Middle frontal gyrus (tissue), 1 donor: ENCODE data around the gene PLSCR5.

Source experiments
- DNase-seq: peaks from one replicate; pipeline ENCODE4 v3.0.0-alpha.2; 2015; ENCODE audit warnings: low spot score; ENCODE audit errors: extremely low spot score

Gene PLSCR5

DNA sequence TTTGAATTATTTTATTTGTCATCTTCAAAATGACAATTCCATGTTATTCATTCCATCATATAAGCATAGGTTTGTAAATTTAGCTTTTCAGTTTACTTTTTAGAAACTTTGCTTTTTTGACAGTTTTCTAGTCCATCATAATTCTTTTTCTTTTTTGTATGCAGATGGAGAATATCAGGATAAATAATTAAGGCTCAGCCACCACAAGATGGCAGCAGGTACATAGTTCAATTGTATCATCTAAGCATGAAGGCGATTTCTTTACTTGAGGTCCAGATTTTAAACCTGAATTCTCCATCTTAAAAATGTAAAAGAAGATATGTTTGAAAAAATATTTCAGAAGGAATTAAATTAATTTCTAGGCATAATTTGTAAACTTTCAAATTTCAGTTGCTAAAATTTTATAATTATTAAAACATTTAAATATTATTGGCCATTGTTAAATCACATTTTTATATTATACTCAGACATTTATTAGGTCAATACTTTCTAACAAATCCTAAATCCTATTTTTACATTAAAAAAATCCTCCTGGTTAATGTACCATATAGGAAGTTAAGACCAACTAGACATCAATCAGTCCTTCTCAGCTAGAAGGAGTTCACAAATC is 15.1 kb downstream of the PLSCR5 start:
- DNase-seq: peak; percentile 25

DNA sequence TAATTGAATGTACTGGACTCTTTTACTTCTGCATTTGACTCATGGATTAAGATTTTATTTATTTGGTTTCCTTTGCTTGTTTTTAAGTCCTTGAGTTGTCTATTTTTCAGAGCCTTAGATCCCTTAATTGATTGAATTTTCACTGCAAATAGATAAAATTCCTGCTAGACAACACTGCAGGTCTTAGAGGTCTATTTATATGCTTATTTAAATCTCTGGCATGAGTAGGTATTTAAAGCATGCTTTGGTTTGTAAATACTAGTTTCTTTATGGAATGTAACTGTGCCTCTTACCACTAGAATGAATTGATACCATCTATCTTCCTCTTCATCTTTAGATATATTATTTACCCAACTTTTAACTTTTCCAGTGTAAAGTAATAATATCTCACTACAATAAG is 20.0 kb downstream of the PLSCR5 start:
- no peak for DNase-seq

DNA sequence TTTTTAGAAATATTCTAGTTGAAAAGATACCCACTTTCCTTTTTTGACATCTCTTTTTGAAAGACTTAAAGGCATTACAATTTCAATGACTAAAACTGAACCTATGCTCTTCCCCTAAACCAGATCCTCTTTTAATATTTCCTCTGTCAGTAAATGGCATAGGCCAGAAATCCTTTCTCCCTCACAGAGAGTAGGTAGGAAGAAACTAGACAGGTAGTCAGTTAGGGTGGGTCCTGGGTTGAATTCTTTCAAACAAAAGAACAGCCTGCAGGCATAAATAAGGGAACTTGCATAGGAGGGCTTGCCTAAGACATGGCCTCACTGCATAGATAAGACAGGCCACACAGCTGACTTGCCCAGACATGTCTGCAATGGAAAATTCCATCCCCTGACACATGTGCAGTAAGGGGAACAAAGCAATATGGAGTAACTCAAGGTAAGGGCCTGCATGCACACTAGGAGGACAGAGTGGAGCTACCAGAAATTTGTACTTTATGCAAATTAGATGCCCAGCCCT is 23.1 kb downstream of the PLSCR5 start:
- DNase-seq: no peak

DNA sequence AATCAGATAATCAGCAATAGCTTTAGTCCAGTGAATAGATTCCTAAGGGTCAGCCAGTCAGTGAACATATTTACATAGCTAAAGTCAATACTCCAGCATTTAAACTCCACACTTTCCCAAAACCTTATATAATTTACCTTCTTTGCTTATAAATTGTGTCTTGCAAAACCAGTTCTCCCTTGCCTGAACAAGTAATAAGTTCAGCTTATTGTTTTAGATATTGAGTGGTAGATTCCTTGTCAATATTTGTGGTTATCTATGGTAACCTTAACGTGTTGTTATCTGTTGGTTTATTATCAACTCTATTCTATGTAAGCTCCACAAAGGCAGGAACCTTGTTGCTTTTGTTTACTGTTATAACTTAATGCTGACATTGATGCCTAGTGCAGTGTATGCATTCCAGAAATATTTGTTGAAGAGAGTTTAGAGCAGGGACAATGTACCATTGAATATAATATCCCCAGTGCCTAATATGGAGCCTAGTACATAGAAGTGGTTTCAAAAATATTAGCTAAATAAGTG is 24.0 kb downstream of the PLSCR5 start:
- no peak for DNase-seq

DNA sequence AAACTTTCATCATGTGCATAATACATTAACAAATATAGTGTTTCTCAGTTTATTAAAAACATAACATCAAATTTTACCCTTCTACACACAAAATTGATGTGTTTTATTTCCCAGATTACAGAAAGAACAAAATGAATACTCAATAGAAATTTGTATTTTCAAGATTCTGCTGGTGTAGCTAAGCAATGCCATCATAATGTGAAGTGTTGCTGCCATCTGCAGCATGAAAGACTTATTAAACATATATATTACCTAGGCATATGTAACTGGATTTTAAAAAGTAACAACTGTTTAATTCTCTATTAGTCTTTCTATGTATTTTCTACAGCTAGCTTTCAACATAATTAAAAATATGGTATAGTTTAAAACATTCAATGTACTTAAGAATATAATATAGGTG is 27.5 kb downstream of the PLSCR5 start:
- DNase-seq: peak; percentile 36

DNA sequence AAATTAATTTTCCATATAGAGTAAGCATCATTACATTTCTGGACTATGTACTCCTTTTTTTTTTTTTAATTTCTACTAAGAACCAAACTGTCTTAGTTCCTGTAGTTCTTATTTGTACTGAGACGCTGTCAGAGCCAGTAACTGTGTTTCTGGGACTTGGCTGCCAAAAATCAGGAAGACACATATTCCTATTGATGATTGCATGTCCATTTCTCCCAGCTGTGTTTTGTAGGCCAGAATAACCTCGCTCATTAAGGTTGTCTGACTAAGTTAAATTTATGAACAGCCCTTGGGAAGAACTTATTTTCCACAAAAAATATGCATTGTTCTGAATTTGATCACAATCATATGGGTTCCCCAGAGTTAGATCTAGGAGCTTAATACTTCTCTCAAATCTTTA is 29.5 kb downstream of the PLSCR5 start:
- DNase-seq: no peak

DNA sequence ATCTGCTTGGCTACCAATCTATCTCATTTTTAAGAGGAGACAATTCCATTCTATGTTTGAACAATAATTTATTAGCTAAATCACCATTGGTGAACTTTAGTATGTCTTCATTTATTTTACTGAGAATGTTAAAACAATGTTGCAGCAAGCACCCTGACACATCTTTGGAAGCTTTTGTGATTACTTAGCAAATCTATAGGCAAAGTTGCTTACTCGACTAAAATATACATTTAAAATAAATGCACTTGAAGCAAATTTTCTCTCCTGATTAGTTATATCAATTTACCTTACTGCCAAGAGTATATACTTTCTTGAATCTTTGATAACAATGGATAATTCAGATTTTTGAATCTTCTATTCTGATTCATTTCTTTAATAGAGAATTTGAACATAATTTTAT is 31.0 kb downstream of the PLSCR5 start:
- no peak for DNase-seq

DNA sequence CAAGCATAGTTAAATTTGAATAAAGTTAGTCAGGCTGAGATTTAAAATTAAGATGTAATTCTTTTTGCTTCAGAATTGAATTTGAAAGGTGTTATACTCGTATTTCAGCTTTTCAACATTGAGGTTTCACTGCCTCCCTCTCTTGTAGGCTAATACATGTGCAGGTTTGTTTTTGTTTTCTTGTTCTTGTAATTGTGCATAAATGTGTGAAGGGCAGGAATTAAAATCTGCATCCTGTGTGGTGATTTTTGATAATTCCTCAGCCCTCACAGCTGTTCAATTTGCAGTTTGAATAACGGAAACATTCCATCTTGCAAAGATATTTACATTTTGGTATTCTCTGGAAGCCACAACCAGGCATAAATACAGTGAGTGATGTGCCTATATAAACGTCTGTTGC is 35.8 kb downstream of the PLSCR5 start:
- no peak for DNase-seq

DNA sequence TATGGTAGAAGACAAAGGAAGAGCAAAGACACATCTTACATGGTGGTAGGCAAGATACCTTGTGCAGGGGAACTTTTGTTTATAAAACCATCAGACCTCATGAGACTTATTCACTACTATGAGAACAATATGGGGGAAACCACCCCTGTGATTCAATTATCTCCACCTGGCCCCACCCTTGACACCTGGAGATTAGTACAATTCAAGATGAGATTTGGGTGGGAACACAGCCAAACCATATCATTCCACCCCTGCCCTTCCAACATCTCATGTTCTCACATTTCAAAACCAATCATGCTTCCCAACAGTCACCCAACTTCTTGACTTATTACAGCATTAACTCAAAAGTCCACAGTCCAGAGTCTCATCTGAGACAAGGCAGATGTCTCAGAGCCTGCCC is 39.0 kb downstream of the PLSCR5 start:
- no peak for DNase-seq

DNA sequence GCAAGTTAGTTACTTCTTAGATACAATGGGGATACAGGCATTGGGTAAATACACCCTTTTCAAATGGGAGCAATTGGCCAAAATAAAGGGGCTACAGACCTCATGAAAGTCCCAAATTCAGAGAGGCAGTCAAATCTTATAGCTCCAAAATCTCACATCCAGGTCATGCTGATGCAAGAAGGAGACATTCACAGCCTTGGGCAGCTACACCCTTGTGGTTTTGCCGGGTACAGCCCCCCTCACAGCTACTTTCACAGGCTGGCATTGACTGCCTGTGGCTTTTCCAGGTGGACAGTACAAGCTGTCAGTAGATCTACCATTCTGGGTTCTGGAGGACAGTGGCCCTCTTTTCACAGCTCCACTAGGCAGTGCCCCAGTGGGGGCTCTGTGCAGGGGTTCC is 43.3 kb downstream of the PLSCR5 start:
- no peak for DNase-seq

DNA sequence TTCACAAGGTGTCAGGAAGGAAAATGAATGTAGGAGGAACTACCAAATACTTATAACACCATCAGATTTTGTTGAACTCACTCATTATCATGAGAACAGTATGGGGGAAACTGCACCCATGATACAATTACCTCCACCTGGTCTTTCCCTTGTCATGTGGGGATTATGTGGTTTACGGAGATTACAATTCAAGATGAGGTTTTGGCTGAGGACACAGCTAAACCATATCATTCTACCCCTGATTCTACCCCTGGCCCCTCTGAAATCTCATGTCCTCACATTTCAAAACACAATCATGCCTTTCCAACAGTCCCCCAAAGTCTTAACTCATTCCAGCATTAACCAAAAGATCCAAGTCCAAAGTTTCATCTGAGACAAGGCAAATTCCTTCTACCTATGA is 43.7 kb downstream of the PLSCR5 start:
- no peak for DNase-seq

DNA sequence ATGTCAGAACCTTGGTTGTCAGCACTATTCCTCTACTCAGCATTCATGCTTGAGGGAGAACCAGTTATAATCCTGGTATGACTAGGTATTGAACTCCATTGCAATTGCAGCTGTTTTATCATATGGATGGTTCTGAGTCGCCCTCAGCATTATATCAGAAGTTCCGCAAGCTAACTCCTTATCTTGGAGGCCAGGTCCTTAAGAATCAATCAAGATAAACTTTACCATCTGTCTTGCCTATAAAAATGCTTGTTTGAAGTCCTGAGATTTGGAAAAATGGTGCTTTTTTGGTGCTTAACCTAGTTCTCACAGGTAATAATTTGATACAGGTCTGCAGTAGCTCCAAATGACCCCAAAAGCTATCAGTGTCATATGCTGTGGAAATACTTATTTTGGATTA is 44.5 kb downstream of the PLSCR5 start:
- DNase-seq: no peak

DNA sequence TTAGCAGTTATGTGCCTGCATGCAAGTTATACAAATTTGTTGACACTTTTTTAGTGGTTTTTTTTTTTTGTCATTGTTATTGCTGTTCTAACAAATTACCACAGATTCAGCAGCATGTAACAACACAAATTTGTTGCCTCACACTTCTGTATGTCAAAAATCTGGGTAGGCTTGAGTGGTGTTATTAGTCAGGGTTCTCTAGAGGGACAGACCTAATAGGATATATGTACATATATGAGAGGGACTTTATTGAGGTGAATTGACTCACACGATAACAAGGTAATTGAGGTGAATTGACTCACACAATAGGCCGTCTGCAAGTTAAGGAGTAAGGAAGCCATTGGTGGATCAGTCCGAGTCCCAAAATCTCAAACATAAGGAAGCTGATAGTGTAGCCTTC is 45.8 kb downstream of the PLSCR5 start:
- DNase-seq: no peak

DNA sequence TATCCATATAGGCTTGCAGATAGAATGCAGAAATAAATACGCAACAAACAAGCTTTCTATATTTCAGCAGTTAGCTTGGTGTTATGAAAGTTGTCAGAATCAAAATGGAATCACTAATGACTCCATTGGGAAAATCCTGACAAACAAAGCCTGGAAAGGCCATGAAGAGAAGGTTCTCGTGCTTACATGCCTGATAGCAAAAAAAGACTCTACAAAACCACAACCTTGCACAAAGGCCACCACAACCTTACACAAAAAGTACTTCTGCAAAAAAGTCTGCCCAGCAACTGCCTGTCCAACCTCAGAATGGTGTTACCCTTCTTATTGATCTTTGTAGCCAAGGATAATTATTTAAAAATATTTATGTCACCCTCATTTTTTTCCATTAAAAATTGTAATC is 46.4 kb downstream of the PLSCR5 start:
- no peak for DNase-seq

DNA sequence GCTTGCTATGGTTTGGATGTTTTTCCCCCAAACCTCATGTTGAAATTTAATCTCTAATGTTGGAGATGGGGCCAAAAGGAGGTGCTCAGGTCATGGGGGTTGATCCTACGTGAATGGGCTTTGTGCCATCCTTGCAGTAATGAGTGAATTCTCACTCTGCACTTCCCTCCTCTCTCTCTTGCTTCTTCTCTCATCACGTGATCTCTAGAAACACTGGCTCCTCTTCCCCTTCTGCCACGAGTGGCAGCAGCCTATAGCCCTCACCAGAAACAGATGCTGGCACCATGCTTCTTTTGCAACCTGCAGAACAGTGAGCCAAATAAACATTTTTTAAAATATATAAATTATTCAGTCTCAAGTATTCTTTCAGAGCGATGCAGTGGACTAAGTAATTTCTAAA is 47.4 kb downstream of the PLSCR5 start:
- DNase-seq: no peak

DNA sequence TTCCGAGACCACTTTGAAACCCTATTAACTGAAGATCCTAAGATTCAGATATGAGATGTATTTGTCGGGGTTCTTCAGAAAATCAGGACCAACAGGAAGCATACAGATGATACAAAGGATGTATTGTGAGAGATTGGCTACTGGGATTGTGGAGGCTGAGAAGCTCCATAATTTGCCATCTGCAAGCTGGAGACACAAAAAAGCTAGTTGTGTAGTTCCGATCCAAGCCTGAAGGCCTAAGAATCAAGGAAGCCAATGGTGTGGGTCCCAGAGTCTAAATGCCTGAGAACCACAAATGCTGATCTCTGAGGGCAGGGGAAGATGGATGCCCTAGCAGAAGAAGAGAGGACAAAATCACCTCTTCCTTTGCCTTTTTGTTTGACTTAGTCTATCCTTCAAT is 49.8 kb downstream of the PLSCR5 start:
- no peak for DNase-seq

DNA sequence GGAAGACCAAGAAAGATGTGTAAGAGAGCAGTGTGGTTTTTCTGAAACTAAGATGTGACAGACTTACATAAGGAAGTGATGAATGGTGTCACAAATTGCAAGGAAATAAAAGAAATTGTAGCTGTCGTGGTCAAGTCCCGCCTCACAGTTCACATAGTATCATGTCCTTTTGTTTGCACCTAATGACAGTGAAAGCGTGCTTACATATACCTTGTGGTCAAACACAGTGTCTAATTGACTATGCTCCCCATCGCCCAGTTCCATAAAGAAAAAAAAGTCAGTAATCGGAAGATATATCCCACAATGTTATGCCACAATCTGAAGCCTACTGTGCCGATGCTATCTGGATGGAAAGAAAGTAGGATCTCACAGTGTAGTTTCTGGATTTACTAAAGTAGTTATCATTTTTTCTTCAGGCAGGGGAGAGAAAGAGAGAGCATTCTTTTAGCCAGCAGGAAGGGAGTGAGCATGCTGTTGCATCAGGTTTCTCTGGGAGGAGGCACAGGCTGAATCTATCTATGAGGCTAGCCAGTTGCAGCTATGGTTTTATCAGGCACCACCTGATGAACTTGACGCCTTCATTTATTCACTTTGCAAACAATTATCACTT is 50.9 kb downstream of the PLSCR5 start:
- no peak for DNase-seq

DNA sequence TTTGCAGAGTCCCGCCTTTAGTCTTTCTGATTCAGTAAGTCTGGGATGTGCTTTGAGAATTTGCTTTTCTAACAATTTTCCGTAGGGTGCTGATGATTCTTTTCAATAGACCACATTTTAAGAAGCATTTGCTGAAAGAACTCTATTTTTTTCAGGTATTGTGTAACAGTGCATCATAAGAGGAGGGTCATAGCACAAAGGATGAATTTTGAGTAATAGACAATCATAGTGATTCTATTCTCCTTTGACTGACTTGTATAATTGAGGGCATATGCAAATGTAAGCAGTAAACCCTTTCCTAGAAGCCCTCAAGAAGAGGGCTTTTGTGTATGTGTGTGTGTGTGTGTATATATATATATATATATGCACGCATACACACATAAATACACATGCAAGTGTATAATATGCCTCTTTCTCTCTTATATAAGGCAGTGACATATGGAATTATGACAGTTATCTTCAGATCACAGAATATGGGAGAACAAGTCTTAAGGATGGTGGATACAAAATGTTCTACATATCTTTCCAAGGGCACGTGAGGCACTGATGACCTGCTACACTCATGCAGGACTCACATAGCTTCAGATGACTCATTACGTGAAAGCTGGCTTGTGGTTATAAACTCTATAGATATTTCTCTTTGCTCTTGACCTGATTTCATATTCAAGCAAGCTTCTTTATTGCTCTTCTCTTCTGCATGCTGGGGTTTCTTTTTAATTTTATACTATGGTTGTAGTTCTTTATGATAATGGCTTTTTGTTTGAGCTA is 54.2 kb downstream of the PLSCR5 start:
- DNase-seq: no peak

DNA sequence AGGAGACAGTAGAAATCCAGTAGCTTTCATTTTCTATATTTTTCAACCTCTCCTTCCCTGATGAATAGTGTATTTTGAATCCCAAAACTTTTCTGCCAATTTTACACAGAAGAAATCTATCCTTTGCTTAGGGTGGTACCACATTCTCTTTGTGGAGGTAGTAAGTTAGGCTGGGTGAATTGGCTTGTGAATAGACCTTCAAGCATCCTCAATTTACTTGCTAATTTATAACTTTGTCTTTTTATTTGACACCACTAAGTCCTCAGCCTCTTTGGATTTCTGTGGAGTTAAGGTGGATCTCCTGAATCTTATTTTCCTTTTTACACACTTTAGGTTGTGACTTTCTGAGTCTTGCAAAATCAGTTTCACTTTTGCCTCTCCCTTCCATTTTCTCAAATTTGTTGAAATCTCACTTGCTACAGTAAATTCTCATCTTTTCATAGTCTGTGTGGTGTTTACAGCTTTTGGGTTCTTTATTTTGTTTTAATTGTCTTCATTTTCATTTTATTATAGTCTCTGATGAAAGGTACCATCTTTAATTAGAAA is 55.0 kb downstream of the PLSCR5 start:
- no peak for DNase-seq

DNA sequence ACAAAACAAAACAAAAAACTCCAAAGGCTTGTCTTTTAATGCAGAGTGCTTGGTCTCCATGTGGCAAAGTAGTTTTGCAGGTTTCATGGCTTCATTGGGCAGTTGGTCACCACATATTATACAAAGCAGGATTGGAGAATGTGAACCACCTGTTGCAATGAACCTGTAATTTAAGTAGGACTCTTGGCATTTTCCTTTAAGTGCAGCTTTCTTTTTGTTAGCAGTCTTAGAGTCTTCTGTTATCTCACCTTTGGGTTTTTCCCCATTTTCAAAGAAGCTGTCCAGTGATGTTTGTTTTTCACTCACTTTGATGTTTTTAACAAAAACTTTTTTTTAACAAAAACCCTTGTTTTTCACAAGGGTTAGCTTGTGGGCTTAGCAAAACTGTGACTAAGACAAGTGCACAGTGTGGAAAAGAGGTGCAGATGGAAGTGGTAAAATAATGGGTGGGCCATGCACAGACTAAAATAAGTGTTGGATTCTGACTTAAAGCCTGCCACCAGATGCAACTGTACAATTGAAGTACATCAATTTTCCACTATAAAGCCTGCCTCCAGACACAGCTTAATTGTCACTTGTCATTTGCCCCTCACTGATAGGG is 57.8 kb downstream of the PLSCR5 start:
- DNase-seq: no peak

DNA sequence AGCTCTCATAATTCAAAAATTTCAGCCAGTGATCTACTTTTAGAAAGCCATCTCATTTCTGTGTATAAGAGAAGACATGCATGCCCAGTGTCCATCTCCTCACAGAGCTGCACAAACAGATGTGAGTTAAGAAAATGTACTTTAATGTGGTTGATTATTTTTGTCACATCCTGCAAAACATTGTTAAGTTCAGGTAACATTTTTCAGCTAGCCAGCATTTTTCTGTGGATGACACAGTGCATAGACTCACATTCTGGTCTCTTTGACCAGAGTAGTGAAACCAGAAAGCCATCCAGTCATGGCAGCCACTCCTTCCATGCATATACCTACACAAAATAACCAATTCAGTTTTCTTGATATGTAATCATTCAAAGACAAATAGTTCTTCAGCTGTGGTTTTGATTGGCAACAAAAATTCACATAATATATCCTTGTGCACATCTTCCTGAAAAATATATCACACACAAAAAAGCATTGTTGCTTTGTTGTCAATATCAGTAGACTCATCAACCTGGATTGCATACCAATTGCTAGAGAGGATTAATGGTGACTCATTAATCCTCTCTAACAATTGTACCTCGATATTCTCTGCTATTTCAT is 58.7 kb downstream of the PLSCR5 start:
- no peak for DNase-seq
